GM19035 (cell line): ENCODE results near the gene DYDC2.
A peak's percentile ranks its signal among the peaks of the same experiment; 100 is the strongest.

ENCODE experiments used
- ATAC-seq: cut with Tn5 transposase; IDR thresholded peaks from one replicate; pipeline ENCODE4 v1.9.1; 2021; ENCODE audit not compliant: unreplicated experiment

Gene DYDC2

DNA sequence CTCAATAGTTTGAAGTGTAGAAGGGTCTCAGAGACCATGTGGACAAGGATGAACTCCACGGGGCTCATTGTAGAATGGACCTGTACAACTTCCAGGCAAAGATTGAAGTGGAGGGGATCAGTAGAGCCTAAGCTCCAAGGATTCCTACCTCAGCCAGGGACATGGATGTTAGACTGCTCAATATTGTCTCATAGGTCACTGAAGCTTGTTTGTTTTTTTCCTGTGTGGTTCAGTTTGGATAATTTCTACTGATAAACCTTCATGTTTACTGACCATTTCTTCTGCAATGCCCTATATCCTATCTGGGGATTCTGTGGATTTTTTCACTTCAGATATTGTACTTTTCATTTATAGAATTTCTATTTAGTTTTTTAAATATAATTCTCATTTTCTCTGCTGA is 8.9 kb downstream of the DYDC2 start:
- no peak for ATAC-seq

- ATAC-seq: no peak
These were observed 14.9 kb downstream of the DYDC2 start for GRCh38 chr10:80371467-80371866.

DNA sequence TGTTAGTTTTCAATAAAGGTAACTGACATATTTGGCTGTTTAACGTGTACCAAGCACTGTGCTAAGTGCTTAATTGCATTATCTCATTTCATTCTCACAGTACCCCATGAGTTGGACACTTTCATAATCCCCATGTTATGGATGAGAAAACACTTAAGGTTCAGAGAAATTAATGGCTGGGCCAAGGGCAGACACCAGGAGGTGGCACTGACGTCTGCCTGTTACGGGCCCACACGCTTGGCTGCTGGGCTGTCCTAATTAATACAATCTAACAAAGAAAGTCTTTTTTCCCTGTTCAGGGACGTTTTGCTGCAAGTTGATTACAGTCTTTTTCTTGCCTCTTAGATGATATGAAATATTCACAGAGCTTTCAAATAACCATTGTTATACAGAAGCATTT is 16.1 kb downstream of the DYDC2 start:
- ATAC-seq: no peak

DNA sequence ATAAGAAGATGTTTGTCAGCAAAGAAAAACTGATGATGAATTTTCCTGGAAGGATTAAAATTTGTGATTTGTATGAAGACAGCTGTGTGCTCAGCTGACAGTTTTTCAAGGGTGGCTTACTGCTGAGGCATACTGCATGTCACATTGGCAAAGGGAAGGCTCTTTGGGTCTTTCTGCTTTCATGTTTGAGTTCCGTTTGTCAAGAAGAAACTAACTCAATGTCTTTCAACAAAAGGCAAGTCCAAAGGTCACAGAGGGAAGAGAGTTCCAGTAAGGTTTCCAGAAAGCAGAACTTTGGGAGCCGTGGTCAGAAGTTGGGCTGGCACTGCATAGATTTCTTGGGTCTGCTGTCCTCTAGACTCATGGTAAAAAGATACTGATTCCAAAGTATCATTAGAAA is 16.9 kb downstream of the DYDC2 start:
- no peak for ATAC-seq

DNA sequence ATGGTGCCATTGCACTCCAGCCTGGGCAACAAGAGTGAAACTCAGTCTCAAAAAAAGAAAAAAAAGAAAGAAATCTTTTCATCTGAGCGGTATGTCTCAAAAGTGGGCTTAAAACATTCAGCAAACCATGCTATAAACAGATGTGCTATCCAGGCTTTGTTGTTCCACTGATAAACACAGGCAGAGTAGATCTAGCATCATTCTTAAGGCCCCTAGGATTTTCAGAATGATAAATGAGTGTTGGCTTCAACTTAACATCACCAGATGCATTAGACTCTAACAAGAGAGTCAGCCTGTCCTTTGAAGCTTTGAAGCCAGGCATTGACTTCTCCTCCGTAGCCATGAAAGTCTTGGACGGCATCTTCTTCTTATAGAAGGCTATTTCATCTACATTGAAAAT is 23.1 kb downstream of the DYDC2 start:
- ATAC-seq: no peak

DNA sequence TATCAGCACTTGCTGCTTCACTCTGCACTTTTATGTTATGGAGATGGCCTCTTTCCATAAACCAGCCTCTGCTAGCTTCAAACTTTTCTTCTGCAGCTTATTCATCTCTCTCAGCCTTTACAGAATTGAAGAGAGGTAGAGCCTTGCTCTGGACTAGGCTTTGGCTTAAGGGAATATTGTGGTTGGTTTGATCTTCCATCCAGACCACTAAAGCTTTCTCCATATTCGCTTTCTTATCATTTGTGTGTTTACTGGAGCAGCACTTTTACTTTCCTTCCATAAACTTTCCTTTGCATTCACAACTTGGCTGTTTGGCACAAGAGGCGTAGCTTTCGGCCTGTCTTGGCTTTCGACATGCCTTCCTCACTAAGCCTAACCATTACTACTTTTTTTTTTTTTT is 23.6 kb downstream of the DYDC2 start:
- ATAC-seq: no peak

GRCh38 chr10:80382989-80383388 is 26.4 kb downstream of the DYDC2 start:
- peak; percentile 68 for ATAC-seq

- ATAC-seq: no peak
These were observed 34.2 kb downstream of the DYDC2 start for GRCh38 chr10:80390740-80391139.

- ATAC-seq: no peak
These were observed 35.7 kb downstream of the DYDC2 start for GRCh38 chr10:80392250-80392649.

DNA sequence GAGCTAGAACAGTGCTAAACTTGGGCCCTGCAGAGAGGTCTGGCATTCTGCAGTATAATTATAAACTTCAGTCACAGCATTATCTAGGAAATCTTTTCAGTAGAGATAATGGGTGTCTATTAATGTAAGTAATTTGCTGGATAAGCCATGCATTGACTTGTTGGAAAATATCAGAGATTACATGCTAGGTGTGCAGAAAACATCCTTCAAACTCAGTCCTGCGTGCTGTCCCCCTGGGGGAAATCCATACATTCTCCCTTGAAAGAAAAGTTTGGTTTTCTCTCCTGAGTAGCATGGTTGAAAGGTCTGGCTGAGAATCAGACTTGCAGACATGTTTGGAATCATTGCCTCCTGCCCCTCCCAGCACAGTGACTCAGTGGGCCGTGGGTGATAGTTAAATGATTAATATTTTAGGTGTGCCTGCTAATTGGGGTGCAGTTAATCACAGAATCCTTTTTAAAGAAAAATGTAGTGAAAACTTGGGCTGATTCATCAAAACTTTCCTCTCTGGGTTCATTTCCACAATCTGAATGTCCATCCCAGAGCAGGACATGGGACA is 37.9 kb downstream of the DYDC2 start:
- ATAC-seq: no peak

DNA sequence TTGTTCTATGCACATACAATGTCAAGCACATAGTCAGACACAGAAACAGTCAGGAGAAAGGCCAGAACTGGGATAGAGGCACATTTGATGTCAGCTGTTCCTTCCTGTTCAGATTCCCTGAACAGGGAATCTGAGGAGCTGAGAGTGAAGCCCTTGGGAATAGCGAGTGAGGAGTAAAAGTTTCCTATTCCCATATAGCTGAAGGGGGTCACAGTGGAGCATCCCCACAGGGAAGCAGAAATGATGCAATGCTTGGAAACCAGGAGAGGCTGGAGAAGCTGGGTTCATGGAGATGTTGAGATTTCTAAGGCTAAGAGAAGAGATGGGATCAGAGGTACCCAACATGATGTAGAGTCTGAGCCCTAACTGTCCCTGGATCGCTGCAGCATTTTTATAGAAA is 40.4 kb downstream of the DYDC2 start:
- no peak for ATAC-seq

DNA sequence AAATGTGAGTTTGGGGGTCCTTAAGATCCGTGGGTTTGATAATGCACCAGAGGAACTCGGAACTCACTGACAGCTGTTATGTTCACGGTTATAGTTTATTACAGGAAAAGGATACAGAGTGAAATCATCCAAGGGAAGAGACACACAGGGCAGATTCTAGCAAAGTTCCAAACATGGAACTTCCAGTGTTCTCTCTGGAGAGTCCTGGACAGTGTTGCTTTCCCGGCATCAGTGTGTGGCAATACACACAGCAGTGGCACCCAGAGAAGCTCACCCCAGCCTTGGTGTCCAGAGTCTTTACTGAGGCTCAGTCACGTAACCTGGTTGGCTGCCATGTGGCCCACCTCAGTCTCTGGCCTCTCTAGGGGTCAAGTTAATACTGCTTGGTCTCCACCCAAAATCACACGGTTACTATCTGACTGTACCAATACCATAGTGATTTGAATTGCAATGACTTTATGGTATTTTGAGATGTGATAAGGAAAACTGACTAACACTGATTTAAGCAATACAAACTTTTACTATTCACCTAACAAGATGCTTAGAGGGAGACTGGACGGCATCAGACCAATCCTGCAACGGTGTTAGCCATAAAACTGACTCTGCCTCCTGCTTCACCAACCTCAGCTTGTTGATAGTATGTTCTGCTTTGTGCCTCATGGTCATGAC is 43.7 kb downstream of the DYDC2 start:
- no peak for ATAC-seq

GRCh38 chr10:80405035-80405434 is 48.5 kb downstream of the DYDC2 start:
- ATAC-seq: no peak

DNA sequence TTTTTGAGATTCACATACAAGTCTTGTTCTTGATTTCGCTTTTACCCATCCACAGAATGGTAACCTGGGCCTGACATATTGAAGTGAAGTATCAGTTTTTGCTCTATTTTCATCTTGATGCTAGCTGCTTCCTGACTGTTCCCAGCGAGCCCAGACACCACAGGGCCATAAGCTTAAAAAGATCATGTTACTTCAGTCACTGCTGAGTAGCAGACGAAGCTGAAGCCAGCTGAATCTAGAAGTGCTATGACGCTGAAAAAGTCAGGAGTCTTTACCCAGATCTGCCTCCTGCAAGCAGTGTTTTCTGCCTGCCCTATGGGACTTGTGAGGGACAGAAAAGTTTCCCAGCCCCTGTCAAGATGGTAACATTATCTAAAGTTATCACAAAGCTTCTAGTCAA is 49.0 kb downstream of the DYDC2 start:
- ATAC-seq: no peak

DNA sequence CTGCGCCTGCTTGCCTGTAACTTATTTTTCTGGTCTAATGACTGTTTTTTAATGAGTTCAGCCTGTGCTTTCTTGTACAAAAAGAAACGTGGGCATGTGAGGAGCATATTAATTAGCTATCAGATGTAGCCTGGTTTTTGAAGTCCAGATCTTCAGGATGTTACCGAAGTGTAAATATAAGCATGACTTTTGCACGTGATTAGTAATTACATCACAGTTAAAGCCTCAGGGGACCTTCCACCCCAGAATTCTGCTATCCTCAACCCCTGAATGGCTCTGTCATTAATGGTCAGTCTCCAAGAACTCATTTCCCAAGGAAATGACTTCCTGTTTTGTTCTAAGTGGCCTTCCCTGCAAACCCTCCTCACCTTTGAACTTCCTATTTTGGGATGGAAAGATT is 49.6 kb downstream of the DYDC2 start:
- no peak for ATAC-seq

DNA sequence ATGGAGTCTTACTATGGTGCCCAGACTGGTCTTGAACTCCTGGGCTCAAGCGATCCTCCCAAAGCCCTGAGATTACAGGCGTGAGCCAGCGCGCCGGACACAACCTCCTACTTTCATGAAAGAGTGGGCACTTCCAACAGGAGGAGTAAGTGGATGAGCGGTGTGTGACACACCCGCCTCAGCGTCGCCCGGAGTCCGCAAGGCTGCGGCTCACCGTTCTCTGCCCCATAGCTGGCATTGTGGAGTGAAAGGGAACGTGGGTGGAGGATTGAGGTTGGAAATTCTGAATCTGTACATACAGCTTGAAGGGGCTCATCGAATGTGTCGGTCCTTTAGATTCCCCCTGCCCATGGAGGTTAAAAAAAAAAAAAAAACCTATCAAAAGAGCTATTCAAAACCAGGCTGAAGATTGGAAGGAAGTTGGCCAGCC is 51.2 kb downstream of the DYDC2 start:
- ATAC-seq: peak; percentile 30

- ATAC-seq: peak; percentile 96
These were observed 51.9 kb downstream of the DYDC2 start, which contains the start of gene PRXL2A for GRCh38 chr10:80408242-80409101. TSS of gene PRXL2A (plus strand) at chr10:80408551. CDS start at chr10:80420468, 11,917 bp downstream.

DNA sequence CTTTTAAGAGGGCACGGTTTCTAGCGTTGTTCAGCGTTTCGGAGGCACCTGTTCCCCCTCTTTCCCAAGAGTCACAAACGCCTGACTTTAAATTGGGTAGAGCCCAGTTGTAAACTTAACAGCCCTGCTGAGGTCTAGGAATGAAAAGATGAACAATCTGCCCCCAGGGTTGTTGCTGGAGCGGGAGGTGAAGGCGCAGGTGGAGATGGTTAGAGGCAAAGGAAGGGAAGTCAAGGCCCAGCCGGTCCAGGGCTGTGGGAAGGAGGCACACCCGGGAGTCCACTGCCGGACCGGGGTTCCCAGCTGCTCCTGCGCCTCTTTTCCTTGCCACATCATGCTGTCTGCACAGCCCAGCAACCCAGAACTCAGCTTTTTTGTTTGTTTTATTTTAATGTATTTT is 52.5 kb downstream of the DYDC2 start:
- no peak for ATAC-seq

GRCh38 chr10:80410122-80410521 is 53.5 kb downstream of the DYDC2 start:
- ATAC-seq: no peak

DNA sequence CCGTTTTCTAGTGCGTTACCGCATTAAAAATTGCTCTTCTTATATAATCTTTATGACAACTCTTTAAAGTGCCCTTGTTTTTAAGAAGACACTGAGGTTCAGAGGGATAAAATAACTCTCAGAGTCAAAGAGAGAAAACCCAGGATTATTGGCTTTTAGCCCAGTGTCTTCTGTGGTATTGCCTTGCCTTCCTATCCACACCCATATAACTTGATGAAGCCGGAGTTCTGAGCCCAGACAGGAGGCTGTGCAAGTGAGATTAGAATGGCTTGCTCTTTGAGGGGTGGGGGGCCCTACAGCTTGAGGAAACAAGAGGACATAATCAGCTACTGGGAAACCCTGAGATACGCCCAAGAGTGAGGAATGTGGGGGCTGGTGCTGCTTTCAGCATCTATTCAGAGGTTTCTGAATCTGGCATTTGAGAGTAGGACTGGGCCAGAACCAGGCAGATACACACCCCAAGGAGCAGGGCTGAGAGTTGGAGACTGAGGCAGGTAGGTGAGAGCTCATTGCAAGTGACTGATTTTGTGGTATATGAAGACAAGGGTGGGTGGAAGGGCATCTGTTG is 54.1 kb downstream of the DYDC2 start:
- ATAC-seq: no peak

DNA sequence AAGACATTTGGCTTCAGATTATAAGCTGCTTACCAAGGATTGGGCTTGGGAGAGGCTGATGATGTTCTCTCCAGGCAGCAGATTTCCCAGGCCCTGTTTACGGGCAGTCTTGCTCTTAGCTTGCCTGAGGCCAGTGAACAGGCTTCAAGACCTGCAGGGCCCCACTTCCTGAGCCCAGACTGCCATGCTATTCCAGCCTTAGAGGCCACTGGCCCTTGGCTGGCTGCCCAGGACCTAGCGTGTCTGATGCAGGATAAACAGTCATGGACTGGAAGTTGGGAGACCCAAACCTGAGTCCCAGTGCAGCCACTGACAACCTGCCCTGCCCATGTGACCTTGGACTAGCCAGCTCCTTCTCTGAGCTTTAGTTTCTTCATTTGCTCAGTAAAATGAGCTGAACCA is 54.7 kb downstream of the DYDC2 start:
- ATAC-seq: no peak
